Breast epithelium (tissue), 4 donors: ENCODE measurements around the gene TGM1. TPM values are rescaled to one million over a fixed set of nuclear protein-coding genes. Genes with fewer than 3 reads are reported as not detected.

Experiments used
- DNase-seq, 2 donors: peaks; one replicate each; pipeline ENCODE4 v3.0.0-alpha.2; 2019; ENCODE audit warnings: low spot score in 2 of 2
- H3K27ac ChIP-seq, 2 donors: fragments of 200-600 bp; sonication (generic) in 1 of 2; one replicate each; pipeline ENCODE4 v1.5.1; 2016 to 2019; ENCODE audit warnings: mild to moderate bottlenecking in 1 of 2
- H3K27me3 ChIP-seq, 2 donors: fragments of 200-600 bp; sonication (generic) in 1 of 2; one replicate each; pipeline versions ENCODE4 v1.5.1 to v1.6.0; 2017 to 2019; ENCODE audit warnings: control low read depth in 1 of 2, mild to moderate bottlenecking in 1 of 2
- H3K36me3 ChIP-seq: fragments of 200-600 bp; one replicate; pipeline ENCODE4 v1.5.1; 2019
- H3K4me1 ChIP-seq, 2 donors: fragments of 200-600 bp; sonication (generic); one replicate each; pipeline ENCODE4 v1.5.1; 2016 to 2019; ENCODE audit warnings: control low read depth in 1 of 2
- H3K4me3 ChIP-seq, 3 donors: fragments of 200-600 bp; sonication (generic); 1 replicate in 2 of 3; 2 replicates in 1 of 3; pipeline ENCODE4 v1.5.1; 2016 to 2019; ENCODE audit warnings: mild to moderate bottlenecking in 3 of 3, moderate library complexity in 2 of 3
- H3K9me3 ChIP-seq, 2 donors: fragments of 200-600 bp; sonication (generic) in 1 of 2; one replicate each; pipeline ENCODE4 v1.5.1; 2016 to 2019; ENCODE audit warnings: control low read depth in 1 of 2
- POLR2A ChIP-seq: fragments of 450-650 bp; IDR thresholded peaks from one replicate; pipeline ENCODE4 v1.6.1; 2016; ENCODE audit warnings: antibody characterized with exemption, mild to moderate bottlenecking, moderate library complexity
- POLR2AphosphoS5 ChIP-seq, 3 donors: sonication (generic); formaldehyde crosslinking; IDR thresholded peaks; one replicate each; pipeline ENCODE4 v1.6.1; 2017; ENCODE audit warnings: antibody characterized with exemption in 3 of 3
- intact Hi-C: fragments of 100-400 bp; cut with DNase I; formaldehyde crosslinking; loops from one replicate; pipeline ENCODE4 v1.15.1; 2023; ENCODE audit warnings: low total_unique reads
- total RNA-seq, 3 donors: library from RNA; depleted of rRNA; stranded (reverse); fragments of >200 nt; gene quantifications; one replicate each; pipeline ENCODE4 v1.1.0, GENCODE V29; 2016
- TF ChIP-seq, protein P1 (sequence below), 3 donors: fragments of 450-650 bp; IDR thresholded peaks; one replicate each; pipeline ENCODE4 v1.5.1; 2016 to 2017; ENCODE audit warnings: antibody characterized with exemption in 3 of 3, mild to moderate bottlenecking in 3 of 3, moderate library complexity in 3 of 3

The TGM1 gene
- total RNA-seq, 3 donors from 2014 or later = 0.32 to 18.7 (median 1.6) TPM

DNA sequence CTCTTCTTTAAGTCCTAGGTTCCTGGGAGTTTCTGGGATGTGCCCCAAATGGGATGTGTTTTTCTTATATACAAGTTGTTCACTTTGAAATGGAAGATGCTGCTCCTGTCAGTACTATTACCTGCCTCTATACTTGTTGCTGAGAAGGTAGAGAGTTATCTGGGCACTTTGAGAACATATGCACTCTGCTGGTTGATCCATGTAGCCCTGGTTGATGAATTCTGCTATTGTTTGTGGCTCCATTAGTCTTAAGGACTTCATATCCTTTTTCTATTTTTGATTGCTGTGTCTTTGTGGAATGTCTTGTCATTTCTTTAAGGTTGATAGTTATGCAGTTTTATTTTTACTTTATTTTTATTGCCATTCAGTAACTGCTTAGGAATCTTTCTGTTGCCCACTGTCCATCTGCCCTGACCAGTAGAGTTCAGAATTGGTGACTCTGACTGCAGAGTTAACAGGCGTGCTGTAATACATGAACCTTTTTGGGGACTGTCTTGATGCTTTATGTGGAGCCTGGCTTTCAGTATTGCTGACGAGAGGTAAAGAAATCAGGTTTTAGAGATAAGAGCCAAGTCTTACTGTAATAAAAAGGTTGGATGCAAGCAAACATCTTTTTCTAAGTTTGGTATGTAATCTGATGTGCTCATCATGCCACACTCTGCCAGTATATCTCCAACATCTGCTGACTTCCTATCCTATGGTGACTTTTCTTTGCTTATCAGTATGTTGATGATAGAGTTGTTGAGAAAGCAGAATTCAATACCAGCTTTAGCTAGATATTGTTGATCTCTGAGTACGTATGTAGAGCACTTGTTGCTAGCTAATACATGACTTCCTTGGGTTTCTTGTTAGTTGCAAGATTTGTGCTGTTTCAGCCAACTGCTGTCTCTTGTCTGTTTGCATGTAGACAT, 28.6 kb downstream of the TGM1 start:
- DNase-seq = no peak
- TF ChIP-seq POLR2A = no peak
- TF ChIP-seq, protein P1, sequence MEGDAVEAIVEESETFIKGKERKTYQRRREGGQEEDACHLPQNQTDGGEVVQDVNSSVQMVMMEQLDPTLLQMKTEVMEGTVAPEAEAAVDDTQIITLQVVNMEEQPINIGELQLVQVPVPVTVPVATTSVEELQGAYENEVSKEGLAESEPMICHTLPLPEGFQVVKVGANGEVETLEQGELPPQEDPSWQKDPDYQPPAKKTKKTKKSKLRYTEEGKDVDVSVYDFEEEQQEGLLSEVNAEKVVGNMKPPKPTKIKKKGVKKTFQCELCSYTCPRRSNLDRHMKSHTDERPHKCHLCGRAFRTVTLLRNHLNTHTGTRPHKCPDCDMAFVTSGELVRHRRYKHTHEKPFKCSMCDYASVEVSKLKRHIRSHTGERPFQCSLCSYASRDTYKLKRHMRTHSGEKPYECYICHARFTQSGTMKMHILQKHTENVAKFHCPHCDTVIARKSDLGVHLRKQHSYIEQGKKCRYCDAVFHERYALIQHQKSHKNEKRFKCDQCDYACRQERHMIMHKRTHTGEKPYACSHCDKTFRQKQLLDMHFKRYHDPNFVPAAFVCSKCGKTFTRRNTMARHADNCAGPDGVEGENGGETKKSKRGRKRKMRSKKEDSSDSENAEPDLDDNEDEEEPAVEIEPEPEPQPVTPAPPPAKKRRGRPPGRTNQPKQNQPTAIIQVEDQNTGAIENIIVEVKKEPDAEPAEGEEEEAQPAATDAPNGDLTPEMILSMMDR (IDR thresholded peaks at IDR 0.05) = no peak
- no peak for TF ChIP-seq POLR2AphosphoS5 (IDR thresholded peaks at IDR 0.05)
- no peaks in the 10 kb centered on the region for H3K36me3 ChIP-seq
- intact Hi-C loops = no loop called here
- no peak overlapping the region for H3K4me3 ChIP-seq
- H3K27ac ChIP-seq = no peak overlapping the region
- H3K4me1 ChIP-seq = peaks cover 5 to 27% of the 10 kb centered on the region in 2 donors
- H3K9me3 ChIP-seq = no peaks in the 10 kb centered on the region
- H3K27me3 ChIP-seq = no peaks in the 10 kb centered on the region

DNA sequence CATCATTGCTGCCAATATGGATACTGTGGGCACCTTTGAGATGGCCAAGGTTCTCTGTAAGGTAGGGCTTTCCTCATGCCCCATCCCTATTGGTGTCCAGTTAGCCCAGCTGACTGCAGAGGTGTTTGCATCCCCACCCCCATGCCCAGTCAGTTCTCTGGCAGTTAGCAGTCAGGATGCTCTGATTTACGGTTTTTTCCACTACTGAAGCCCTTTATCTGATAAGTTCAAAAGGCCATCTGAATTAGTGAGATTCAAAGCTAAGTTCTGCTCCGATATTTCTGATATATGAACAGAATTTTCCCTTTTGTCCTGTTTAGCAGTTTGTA, 29.5 kb downstream of the TGM1 start:
- TF ChIP-seq POLR2AphosphoS5 (IDR thresholded peaks at IDR 0.05) = no peak
- no peak for TF ChIP-seq POLR2A
- TF ChIP-seq, protein P1 (IDR thresholded peaks at IDR 0.05) = no peak
- H3K4me1 ChIP-seq = peaks cover 5 to 27% of the 10 kb centered on the region in 2 donors
- intact Hi-C loops = no loop called here

DNA sequence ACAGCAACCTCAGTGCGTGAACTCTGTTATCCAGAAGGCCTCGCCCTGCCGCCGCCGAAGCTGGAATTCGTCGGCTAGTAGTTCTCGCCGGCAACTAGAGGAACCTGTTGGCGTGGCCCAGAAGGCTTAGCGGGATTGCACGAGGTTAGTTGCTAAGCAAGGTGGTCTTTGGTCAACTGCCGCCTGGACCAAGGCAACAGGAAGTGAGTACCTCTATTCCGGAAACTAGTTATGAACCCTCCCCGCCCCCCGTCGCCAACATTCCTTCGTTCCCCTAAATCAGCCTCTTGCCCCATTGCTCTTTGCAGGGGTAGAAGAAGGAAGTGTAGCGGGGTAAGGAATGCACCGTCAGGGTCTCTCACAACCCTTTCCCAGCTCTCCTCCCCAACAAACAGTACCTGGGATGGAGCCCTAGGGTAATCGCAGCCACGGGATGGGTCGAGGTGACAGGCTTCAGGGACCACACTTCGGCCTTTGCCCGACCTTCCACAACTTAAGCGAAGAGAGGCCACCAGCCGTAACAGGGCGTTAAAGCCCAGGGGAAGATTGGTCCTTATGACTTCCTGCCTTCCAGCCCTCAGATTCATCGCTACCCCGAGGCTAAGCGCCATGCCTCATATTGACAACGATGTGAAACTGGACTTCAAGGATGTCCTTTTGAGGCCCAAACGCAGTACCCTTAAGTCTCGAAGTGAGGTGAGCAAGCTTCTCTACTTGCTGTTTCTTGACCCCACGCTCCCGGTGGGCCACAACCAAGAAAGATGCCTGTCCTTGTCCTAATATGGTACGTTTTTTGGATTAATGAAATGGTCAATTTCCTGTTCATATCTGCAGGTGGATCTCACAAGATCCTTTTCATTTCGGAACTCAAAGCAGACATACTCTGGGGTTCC, 30.1 kb downstream of the TGM1 start, which contains the start of gene GMPR2:
Gene GMPR2, plus strand, starts transcription at position 285 of the 893 bp plus-strand sequence. Its CDS starts 325 bp downstream, at position 610.
- DNase-seq = no peak
- Histone ChIP-seq H3K27me3 (no peaks in the 10 kb centered on the region), H3K27ac (peak within 1 kb of the TSS; percentile 90 to 92), H3K36me3 (no peaks in the 10 kb centered on the region), H3K4me1 (peaks cover 5 to 27% of the 10 kb centered on the region in 2 donors), H3K9me3 (no peaks in the 10 kb centered on the region), H3K4me3 (peak within 1 kb of the TSS; percentile 80 to 95 (median 90))
- intact Hi-C loops = no loop called here
- TF ChIP-seq, protein P1 (IDR thresholded peaks at IDR 0.05) = no peak
- TF ChIP-seq POLR2AphosphoS5 (IDR thresholded peaks at IDR 0.05) = peak in 2 of 3 donors; percentile 73 to 76
- TF ChIP-seq POLR2A = no peak

More for the DNA sequence above, 29.5 kb downstream of the TGM1 start:
- Histone ChIP-seq H3K9me3 (no peaks in the 10 kb centered on the region), H3K27ac (peak overlapping the region; percentile 90 to 92), H3K36me3 (no peaks in the 10 kb centered on the region), H3K27me3 (no peaks in the 10 kb centered on the region), H3K4me3 (peak overlapping the region; percentile 80 to 95 (median 90))
- DNase-seq = no peak

DNA sequence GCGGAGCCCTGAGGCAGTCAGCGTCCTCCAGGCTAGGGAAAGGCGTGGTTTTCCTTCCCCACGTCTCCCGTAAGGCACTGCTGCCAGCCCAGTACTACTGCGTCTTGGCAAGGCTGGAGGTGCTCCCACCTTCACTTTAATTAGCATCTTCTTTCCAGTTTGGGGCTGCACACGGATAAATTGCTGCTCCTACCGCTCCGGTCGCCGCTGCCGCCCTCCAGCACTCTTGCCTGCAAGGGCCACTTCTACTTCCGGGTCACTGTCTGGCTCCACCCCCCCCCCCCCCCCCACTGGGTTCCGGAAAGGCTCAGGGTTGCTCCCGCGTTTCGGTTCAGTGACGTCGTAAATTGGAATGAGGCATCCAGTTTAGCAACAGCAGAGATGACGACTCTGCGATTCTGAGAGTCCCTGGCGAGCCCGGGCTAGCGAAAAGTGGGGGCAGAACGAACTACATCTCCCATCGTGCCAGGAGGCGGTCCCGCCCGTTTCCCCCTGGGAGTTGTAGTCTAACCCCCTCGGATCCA, 30.8 kb downstream of the TGM1 start, which contains the start of gene NEDD8:
Gene NEDD8, minus strand, starts transcription at position 247 of the 524 bp plus-strand sequence. Its CDS starts 100 bp downstream, at position 147.
- intact Hi-C loops = no loop called here

More for the DNA sequence above, 30.8 kb downstream of the TGM1 start, which contains the start of gene NEDD8:
- TF ChIP-seq, protein P1 (IDR thresholded peaks at IDR 0.05) = no peak
- TF ChIP-seq POLR2AphosphoS5 (IDR thresholded peaks at IDR 0.05) (peak in 2 of 3 donors; percentile 13 to 63), POLR2A (peak; percentile 63)
- H3K27ac ChIP-seq = peak within 1 kb of the TSS; percentile 90 to 92
- H3K27me3 ChIP-seq = no peaks in the 10 kb centered on the region
- peaks cover 5 to 27% of the 10 kb centered on the region in 2 donors for H3K4me1 ChIP-seq
- peak; percentile 90 to 92 for DNase-seq
- no peaks in the 10 kb centered on the region for H3K9me3 ChIP-seq
- no peaks in the 10 kb centered on the region for H3K36me3 ChIP-seq
- H3K4me3 ChIP-seq = peak within 1 kb of the TSS; percentile 80 to 95 (median 90)
